IMR-90 (cell line): ENCODE data around the gene EIF1B.

ENCODE experiments used
- CEBPB ChIP-seq: IDR thresholded peaks from 2 replicates; pipeline ENCODE4 v1.6.1; 2012; ENCODE audit warnings: low read depth, low read length, improper control_type of control experiment
- MAFK ChIP-seq: IDR thresholded peaks from 2 replicates; pipeline ENCODE4 v1.6.1; 2012; ENCODE audit warnings: low read depth, low read length, improper control_type of control experiment
- NFE2L2 ChIP-seq: fragments of 150-350 bp; IDR thresholded peaks from 2 replicates; pipeline ENCODE4 v1.6.1; 2016; ENCODE audit warnings: low read depth, mild to moderate bottlenecking, low read length
- POLR2A ChIP-seq: IDR thresholded peaks from 2 replicates; pipeline ENCODE4 v1.6.1; 2012; ENCODE audit warnings: mild to moderate bottlenecking, low read depth, low read length
- RAD21 ChIP-seq: IDR thresholded peaks from 2 replicates; pipeline ENCODE4 v1.6.1; 2012; ENCODE audit warnings: low read length, improper control_type of control experiment
- RCOR1 ChIP-seq: IDR thresholded peaks from 2 replicates; pipeline ENCODE4 v1.6.1; 2012; ENCODE audit warnings: mild to moderate bottlenecking, low read length, improper control_type of control experiment; ENCODE audit not compliant: insufficient replicate concordance
- TF ChIP-seq, protein P1 (sequence below): conservative IDR thresholded peaks from 2 replicates; pipeline ENCODE4 v1.5.1; 2012; ENCODE audit warnings: mild to moderate bottlenecking, low read depth, low read length, improper control_type of control experiment
- TF ChIP-seq, protein P2 (sequence below): fragments of 150-350 bp; IDR thresholded peaks from 2 replicates; pipeline ENCODE4 v1.6.1; 2017; ENCODE audit warnings: mild to moderate bottlenecking, antibody characterized with exemption, low read length, low read depth
- TF ChIP-seq, protein P3 (sequence below): fragments of 150-350 bp; IDR thresholded peaks from 2 replicates; pipeline ENCODE4 v1.6.1; 2016; ENCODE audit warnings: low read depth, mild to moderate bottlenecking, low read length, moderate library complexity, borderline replicate concordance

- TF ChIP-seq POLR2A (no peak), RCOR1 (no peak), NFE2L2 (no peak), CEBPB (no peak), RAD21 (no peak), MAFK (no peak)
- TF ChIP-seq, protein P1, sequence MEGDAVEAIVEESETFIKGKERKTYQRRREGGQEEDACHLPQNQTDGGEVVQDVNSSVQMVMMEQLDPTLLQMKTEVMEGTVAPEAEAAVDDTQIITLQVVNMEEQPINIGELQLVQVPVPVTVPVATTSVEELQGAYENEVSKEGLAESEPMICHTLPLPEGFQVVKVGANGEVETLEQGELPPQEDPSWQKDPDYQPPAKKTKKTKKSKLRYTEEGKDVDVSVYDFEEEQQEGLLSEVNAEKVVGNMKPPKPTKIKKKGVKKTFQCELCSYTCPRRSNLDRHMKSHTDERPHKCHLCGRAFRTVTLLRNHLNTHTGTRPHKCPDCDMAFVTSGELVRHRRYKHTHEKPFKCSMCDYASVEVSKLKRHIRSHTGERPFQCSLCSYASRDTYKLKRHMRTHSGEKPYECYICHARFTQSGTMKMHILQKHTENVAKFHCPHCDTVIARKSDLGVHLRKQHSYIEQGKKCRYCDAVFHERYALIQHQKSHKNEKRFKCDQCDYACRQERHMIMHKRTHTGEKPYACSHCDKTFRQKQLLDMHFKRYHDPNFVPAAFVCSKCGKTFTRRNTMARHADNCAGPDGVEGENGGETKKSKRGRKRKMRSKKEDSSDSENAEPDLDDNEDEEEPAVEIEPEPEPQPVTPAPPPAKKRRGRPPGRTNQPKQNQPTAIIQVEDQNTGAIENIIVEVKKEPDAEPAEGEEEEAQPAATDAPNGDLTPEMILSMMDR, result no peak
- TF ChIP-seq, protein P2, sequence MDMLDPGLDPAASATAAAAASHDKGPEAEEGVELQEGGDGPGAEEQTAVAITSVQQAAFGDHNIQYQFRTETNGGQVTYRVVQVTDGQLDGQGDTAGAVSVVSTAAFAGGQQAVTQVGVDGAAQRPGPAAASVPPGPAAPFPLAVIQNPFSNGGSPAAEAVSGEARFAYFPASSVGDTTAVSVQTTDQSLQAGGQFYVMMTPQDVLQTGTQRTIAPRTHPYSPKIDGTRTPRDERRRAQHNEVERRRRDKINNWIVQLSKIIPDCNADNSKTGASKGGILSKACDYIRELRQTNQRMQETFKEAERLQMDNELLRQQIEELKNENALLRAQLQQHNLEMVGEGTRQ, result no peak
- TF ChIP-seq, protein P3, sequence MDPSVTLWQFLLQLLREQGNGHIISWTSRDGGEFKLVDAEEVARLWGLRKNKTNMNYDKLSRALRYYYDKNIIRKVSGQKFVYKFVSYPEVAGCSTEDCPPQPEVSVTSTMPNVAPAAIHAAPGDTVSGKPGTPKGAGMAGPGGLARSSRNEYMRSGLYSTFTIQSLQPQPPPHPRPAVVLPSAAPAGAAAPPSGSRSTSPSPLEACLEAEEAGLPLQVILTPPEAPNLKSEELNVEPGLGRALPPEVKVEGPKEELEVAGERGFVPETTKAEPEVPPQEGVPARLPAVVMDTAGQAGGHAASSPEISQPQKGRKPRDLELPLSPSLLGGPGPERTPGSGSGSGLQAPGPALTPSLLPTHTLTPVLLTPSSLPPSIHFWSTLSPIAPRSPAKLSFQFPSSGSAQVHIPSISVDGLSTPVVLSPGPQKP, result no peak
Observed at GRCh38 chr3:40268802-40269524, 40.5 kb upstream of the EIF1B start.
